GM15510 (cell line): ENCODE measurements around the gene ROR1.

Experiments used
- POLR2A ChIP-seq: IDR thresholded peaks from 3 replicates; pipeline ENCODE4 v1.6.1; 2011; ENCODE audit warnings: borderline replicate concordance; ENCODE audit not compliant: insufficient read length; ENCODE audit errors: extremely low read depth

The ROR1 gene

DNA sequence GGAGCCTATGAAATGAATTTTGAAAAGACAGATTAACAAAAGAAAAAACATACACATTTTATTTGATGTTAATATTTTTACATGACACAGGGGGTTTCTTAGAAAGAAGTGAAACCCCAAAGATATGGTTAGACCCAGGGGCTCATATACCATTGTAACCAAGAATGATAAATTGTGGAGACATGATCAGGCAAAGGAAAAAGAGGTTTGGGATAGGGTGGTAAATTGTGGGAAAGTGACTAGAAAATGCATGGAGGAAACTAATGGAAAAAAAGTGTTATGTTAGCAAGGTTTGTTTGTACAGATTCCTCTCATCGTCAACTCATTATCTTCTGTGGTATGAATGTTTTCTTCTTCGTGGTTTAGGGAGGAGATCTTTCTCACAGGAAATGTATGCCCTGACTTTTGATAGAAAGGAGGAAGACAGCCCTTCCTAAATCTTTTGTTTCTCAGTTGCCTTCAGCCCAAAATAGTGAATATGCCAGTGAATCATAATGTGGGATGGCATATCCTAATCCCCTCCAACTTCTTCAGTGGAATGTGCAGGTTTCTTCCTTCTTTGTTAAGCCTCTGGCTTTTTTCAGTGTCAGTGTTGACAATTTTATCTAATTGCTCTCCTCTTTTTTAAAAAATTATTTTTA, 289.2 kb downstream of the ROR1 start:
- no peak for TF ChIP-seq POLR2A

- no peak for TF ChIP-seq POLR2A
These were observed 291.8 kb downstream of the ROR1 start for GRCh38 chr1:64065571-64065970.

DNA sequence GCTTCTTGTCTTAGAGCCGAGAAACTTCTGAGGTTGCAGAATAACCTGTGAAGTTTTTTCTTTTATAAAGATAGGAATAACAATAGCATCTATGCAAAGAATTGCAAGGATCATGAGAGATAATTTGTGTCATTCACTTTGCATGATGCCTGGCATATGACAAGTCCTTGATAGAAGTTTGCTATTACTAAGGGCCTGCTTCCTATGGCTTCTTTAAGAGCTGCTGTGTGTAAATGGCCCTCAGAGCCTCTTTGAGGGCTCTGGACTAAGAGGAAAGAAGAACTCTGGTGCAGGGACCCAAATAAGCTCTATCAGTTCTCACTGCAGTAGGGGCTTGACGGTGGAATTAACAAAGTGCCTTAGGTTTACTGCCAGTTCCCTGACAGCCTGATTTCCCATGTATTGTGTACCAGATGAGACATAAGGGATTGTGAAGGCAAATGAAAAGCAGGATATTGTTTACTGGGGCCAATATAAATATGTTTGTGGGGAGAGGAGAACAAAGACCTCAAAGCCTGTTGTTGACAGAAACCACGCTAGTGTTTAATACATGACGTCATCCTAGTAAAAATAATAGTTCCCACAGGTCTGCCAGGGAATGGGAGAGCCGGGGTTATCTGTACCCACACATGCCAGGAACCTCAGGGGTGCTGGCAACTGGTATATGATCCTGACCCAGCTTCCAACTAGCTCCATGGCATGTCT, 298.4 kb downstream of the ROR1 start:
- no peak for TF ChIP-seq POLR2A

GRCh38 chr1:64073705-64074104, 299.9 kb downstream of the ROR1 start:
- TF ChIP-seq POLR2A = no peak

- no peak for TF ChIP-seq POLR2A
These were observed 300.9 kb downstream of the ROR1 start for GRCh38 chr1:64074767-64075166.

GRCh38 chr1:64077281-64077940, 303.6 kb downstream of the ROR1 start:
- TF ChIP-seq POLR2A = no peak

DNA sequence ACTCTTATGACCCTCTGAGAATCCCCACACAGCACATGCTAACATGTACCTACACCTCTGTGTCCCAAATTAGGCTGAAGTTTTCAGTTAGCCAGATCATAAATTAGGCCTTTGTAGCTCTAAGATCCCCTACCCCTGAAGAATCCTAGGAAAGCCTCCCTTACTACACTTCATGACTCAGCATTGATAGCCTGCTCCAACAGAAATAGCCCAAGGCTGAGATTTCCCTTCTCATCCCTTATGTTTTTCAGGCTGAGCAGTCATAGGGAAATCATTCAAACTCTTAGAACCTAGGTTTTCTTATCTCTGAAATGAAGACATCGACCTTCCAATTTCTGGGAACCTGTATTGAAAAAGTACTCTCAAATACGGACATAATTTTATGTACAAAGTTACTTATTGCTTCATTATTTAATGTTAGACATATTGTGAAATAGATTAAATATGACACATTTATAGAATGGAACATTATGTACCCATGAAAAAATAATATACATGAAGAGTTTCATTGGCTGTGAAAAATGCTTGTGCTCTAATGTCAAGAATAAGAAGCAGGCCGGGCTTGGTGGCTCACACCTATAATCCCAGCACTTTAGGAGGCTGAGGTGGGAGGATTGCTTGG, 307.2 kb downstream of the ROR1 start:
- no peak for TF ChIP-seq POLR2A

- TF ChIP-seq POLR2A = no peak
These were observed 308.6 kb downstream of the ROR1 start for GRCh38 chr1:64082459-64082858.

DNA sequence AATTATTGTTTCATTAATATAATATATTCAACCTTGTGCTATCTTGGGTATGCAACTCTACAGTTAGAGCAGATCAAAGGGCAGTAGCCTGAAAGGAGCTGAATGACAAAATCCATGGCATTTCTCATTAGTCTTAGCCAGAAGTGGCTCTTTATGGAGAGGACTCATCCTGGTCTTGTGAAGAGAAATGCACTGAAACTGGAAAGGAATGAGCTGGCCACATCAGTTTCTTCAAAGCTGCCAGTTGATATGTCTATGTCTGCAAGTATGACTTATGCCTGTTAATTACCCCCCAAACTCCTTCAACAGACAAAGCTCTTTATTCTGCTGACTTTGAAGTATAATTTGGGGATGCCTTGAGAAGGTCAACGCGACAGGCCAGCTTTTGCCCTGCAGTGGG, 310.6 kb downstream of the ROR1 start:
- TF ChIP-seq POLR2A = no peak

DNA sequence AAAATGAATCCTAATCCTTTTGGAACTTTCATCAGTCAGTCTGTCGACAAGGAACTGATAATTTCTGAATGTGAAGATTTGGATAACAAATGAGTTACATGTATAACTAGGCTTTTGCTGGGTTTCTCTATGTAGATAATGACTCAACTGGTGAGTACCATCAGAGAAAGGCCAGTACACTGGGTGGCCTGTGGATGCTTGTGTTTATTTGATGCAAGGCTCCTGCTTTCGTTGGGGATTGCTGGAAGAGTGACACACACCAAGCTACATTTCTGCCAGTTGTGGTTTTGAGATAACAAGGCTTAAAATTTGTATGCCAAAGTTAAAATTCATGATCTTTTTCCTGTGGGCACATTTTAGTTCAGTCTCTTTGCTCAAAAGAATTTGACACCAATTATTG, 314.0 kb downstream of the ROR1 start:
- no peak for TF ChIP-seq POLR2A

GRCh38 chr1:64090436-64090835, 316.6 kb downstream of the ROR1 start:
- no peak for TF ChIP-seq POLR2A

DNA sequence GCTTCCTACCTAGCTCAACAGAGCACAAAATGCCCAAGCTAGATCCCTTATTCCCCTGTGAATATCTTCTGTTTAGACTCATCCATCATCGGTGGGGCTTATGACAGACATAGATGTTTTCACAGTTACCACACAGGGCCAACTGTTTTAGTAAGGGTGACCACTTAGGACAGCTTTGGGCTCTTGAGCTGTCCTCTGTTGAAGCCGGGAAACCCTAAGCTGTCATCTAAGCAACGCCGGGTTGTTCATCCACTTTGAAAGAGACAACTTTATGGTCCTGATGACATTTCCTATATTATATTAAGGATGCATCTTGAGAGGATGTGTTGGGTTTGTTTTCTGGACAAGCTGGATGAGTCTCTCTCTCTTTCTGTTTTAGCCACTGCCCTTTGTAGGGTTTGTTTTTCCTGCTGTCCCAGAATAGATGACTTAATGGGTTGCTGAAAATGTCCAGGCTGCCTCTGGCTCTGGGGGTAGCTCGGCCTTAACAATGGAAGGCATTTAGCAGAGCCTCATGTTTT, 319.1 kb downstream of the ROR1 start:
- no peak for TF ChIP-seq POLR2A

GRCh38 chr1:64093941-64094340, 320.1 kb downstream of the ROR1 start:
- no peak for TF ChIP-seq POLR2A

DNA sequence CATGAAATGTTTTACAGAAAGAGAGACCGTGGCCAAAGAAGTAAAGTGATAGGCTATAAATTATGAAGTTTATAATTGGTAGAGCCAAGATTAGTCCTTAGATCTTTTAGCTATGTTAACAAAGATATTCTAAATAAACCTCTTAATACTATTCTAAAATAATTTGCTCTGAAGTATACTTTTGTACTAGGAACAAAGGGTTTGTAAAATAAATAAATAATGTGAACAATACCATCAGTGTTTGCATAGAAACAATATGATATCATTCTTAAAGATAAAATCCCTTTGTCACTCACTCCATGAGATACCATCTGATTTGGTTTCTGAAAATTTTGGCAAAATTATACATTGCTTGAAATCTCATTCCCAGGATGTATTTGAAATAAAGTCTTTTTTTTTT, 322.0 kb downstream of the ROR1 start:
- TF ChIP-seq POLR2A = no peak

DNA sequence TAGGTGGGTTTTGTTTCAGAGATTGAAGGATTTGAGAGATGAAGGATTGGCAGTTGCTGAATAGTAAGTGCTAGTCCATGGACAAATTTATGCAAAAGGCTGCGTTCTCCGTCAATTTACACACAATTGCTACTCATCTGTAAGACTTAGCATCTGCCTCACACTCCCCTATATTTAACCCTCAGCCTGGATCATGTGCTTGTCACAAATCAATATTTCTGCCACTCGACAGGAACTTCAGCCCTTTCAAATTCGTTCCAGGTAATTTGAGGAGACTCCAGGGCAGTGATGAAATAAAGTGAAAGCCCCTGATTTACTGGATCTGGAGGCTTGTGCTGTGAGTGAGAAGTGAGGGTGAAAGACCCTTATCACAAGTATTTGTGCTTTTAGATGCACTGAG, 324.0 kb downstream of the ROR1 start:
- TF ChIP-seq POLR2A = no peak
